ENCODE results near the gene RPL18A.

RPL18A gene

GRCh38 chr19:17910791-17911360, 51.2 kb downstream of the RPL18A start:
- DNase-seq: no peak

Data from EL (cell line).